Stimulated activated CD8-positive, alpha-beta memory T cell treated with anti-CD3 and anti-CD28 coated beads, Interleukin-15, amount 100 ng/mL, for 4 hours (primary cell): ENCODE results near the gene RGS6.

Experiments used
- DNase-seq, 2 donors: peaks; one replicate each; pipeline ENCODE4 v3.0.0-alpha.2; 2020; ENCODE audit warnings: low read depth in 2 of 2

Gene RGS6

GRCh38 chr14:72606879-72607278 lies 674.6 kb downstream of the RGS6 start:
- DNase-seq, result no peak

- DNase-seq, result no peak
These were observed 675.3 kb downstream of the RGS6 start for GRCh38 chr14:72607386-72608130.

- no peak for DNase-seq
These were observed 676.4 kb downstream of the RGS6 start for GRCh38 chr14:72608391-72609204.

- DNase-seq, result no peak
These were observed 677.1 kb downstream of the RGS6 start for GRCh38 chr14:72609205-72609916.

GRCh38 chr14:72610096-72610830 lies 678.0 kb downstream of the RGS6 start:
- DNase-seq, result no peak

GRCh38 chr14:72610831-72611200 lies 678.6 kb downstream of the RGS6 start:
- no peak for DNase-seq

GRCh38 chr14:72611506-72611905 lies 679.3 kb downstream of the RGS6 start:
- DNase-seq, result no peak

- DNase-seq, result no peak
These were observed 679.8 kb downstream of the RGS6 start for GRCh38 chr14:72612041-72612440.

GRCh38 chr14:72613231-72613974 lies 681.2 kb downstream of the RGS6 start:
- no peak for DNase-seq

GRCh38 chr14:72613975-72614319 lies 681.7 kb downstream of the RGS6 start:
- DNase-seq, result no peak

GRCh38 chr14:72614365-72614764 lies 682.1 kb downstream of the RGS6 start:
- no peak for DNase-seq

- DNase-seq, result no peak
These were observed 682.7 kb downstream of the RGS6 start for GRCh38 chr14:72614891-72615415.

- DNase-seq, result no peak
These were observed 683.4 kb downstream of the RGS6 start for GRCh38 chr14:72615451-72616121.
